ENCODE data around the gene DDA1. TPM values are rescaled to one million over a fixed set of nuclear protein-coding genes. Genes with fewer than 3 reads are reported as not detected.

The DDA1 gene
- total and polyA plus RNA-seq, 2 of the 13 experiments (the other 11 are each of a cell fraction or from before 2014, with no cell fraction given): 24.5 to 26.0 TPM

GRCh38 chr19:17296976-17297375, 12.4 kb upstream of the DDA1 start:
- no peak overlapping the region for H3K9ac ChIP-seq (ENCODE audit: insufficient read depth, low read depth, low read length)
- DNase-seq (ENCODE audit: low spot score): no peak
- H3K4me1 ChIP-seq (ENCODE audit: insufficient read depth, low read length): peaks cover 2% of the 10 kb centered on the region
- FAIRE-seq: no peak
- no peak overlapping the region for H2AFZ ChIP-seq (ENCODE audit: low read length)
- H3K4me3 ChIP-seq (replicated peaks in 1 of 3; ENCODE audit: insufficient read depth in 1 of 3, low read depth in 2 of 3, low read length in 3 of 3): no peak overlapping the region
- BruUV-seq (replicated peaks): no TSS peak
- ChIA-PET CTCF (ENCODE audit: low intra/inter-chr PET ratio, low total read pairs) (no interaction called here), POLR2A (no interaction called here)
- H3K79me2 ChIP-seq (ENCODE audit: insufficient read depth, low read length): no peaks in the 10 kb centered on the region
- in situ Hi-C loops (cut with HindIII; ENCODE audit: extremely low pct_ligation_motif_present, low pct_unique_long_range_greater_than_20kb) (no loop called here), intact Hi-C loops (cut with micrococcal nuclease; ENCODE audit: unreplicated experiment) (no loop called here)
- ATAC-seq: no peak
- peaks cover 0 to 6% of the 10 kb centered on the region in 2 experiments; a peak in 1 of 5 replicates for H3K36me3 ChIP-seq (replicated peaks in 1 of 2; ENCODE audit: control insufficient read depth in 1 of 2, insufficient read depth in 2 of 2, low read length in 2 of 2)
- no peak overlapping the region for H3K4me2 ChIP-seq (ENCODE audit: low read depth, low read length)
- no peak for TF ChIP-seq HBP1 (CRISPR knock-in tag; IDR thresholded peaks at IDR 0.05; ENCODE audit: low read depth)
- no peak for TF ChIP-seq ZSCAN21 (CRISPR knock-in tag; IDR thresholded peaks at IDR 0.05; ENCODE audit: borderline replicate concordance)
- TF ChIP-seq, protein P1, sequence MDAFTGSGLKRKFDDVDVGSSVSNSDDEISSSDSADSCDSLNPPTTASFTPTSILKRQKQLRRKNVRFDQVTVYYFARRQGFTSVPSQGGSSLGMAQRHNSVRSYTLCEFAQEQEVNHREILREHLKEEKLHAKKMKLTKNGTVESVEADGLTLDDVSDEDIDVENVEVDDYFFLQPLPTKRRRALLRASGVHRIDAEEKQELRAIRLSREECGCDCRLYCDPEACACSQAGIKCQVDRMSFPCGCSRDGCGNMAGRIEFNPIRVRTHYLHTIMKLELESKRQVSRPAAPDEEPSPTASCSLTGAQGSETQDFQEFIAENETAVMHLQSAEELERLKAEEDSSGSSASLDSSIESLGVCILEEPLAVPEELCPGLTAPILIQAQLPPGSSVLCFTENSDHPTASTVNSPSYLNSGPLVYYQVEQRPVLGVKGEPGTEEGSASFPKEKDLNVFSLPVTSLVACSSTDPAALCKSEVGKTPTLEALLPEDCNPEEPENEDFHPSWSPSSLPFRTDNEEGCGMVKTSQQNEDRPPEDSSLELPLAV (CRISPR knock-in tag; conservative IDR thresholded peaks at IDR 0.05; ENCODE audit: low read depth): no peak
- TF ChIP-seq MIER2 (CRISPR knock-in tag; IDR thresholded peaks at IDR 0.05): no peak
- no peak for TF ChIP-seq ZNF670 (CRISPR knock-in tag; IDR thresholded peaks at IDR 0.05; ENCODE audit: borderline replicate concordance)
- no peak for TF ChIP-seq ZNF572 (CRISPR knock-in tag; IDR thresholded peaks at IDR 0.05)
- H3K27me3 ChIP-seq (ENCODE audit: control insufficient read depth in 1 of 2, insufficient read depth in 2 of 2, low read length in 2 of 2): no peaks in the 10 kb centered on the region
- H3K9me3 ChIP-seq (ENCODE audit: low read length): peaks cover 5% of the 10 kb centered on the region
- no peak overlapping the region for H3K27ac ChIP-seq (ENCODE audit: extremely low read length, insufficient read depth, low read length)
- 95% methylated on average over 6 of the region's 6 CpGs for WGBS (ENCODE audit: low lambda C conversion rate)
- H4K20me1 ChIP-seq (ENCODE audit: insufficient read depth, low read length): no peaks in the 10 kb centered on the region
